ENCODE measurements around the gene DPYSL4.

The DPYSL4 gene

DNA sequence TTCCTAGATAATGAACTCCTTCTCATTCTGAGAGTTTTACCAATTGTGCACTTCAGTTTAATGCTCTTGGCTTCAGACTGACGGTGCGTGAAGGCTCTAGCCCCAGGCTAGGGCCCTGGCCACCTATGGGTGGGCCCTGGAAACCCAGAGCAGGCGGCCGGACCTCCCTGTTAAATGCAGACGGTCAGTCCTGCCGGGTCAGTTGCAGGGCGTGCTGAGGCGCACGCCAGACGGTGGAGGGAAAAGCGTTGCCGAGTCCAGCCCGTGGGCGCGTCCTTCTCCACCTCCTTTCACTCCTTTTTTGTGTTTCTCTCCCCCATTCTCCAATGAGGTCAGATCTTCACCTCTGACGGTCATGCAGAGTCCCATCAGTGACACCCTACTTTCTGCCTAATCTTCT lies 2.3 kb downstream of the DPYSL4 start:
- peaks cover 19% of the 10 kb centered on the region for H3K4me1 ChIP-seq (ENCODE audit: control insufficient read depth, insufficient read depth, low read length)
- H3K27me3 ChIP-seq (ENCODE audit: control insufficient read depth, insufficient read depth, low read length) = peaks cover 50% of the 10 kb centered on the region
- H3K9ac ChIP-seq (ENCODE audit: low read length) = no peak overlapping the region
- no peak overlapping the region for H3K4me3 ChIP-seq (ENCODE audit: low read length)
- no peaks in the 10 kb centered on the region for H3K36me3 ChIP-seq (ENCODE audit: control insufficient read depth, insufficient read depth, low read length)
- no peaks in the 10 kb centered on the region for H3K9me3 ChIP-seq (ENCODE audit: control insufficient read depth, low read length)

DNA sequence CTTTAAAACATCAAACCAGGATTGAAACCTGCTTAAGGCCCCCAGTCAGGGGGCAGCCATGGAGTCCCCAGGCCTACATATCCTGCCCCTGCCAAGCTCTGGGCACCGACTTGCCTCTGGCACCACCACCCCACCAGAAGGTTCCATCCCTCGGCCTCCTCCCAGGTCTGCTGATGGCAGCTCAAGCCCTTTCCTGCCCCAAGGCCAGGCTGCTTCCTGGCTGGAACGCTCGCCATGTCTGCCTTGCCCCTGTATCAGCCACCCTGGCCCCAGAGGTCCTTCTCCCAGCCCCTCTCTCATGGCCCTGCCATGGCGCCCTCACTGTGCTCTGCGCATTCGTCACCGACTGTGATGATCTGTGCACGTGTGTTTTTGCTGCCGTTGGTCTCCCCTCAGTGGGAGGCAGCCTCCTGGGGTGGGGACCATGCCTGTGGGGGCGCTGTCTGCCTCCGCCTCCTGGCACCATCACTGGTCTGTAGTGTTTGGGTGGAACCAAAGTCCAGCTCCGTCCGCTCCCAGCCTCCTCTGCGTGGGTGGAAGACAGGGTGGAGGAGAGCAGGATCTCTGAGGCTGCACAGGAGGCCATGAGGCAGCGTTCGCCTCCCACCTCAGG lies 3.2 kb downstream of the DPYSL4 start:
- H3K4me1 ChIP-seq (ENCODE audit: control insufficient read depth, insufficient read depth, low read length) = peaks cover 19% of the 10 kb centered on the region
- H3K27me3 ChIP-seq (ENCODE audit: control insufficient read depth, insufficient read depth, low read length) = peaks cover 47% of the 10 kb centered on the region
- H3K36me3 ChIP-seq (ENCODE audit: control insufficient read depth, insufficient read depth, low read length) = no peaks in the 10 kb centered on the region
- no peak overlapping the region for H3K4me3 ChIP-seq (ENCODE audit: low read length)
- no peak overlapping the region for H3K9ac ChIP-seq (ENCODE audit: low read length)
- no peaks in the 10 kb centered on the region for H3K9me3 ChIP-seq (ENCODE audit: control insufficient read depth, low read length)

DNA sequence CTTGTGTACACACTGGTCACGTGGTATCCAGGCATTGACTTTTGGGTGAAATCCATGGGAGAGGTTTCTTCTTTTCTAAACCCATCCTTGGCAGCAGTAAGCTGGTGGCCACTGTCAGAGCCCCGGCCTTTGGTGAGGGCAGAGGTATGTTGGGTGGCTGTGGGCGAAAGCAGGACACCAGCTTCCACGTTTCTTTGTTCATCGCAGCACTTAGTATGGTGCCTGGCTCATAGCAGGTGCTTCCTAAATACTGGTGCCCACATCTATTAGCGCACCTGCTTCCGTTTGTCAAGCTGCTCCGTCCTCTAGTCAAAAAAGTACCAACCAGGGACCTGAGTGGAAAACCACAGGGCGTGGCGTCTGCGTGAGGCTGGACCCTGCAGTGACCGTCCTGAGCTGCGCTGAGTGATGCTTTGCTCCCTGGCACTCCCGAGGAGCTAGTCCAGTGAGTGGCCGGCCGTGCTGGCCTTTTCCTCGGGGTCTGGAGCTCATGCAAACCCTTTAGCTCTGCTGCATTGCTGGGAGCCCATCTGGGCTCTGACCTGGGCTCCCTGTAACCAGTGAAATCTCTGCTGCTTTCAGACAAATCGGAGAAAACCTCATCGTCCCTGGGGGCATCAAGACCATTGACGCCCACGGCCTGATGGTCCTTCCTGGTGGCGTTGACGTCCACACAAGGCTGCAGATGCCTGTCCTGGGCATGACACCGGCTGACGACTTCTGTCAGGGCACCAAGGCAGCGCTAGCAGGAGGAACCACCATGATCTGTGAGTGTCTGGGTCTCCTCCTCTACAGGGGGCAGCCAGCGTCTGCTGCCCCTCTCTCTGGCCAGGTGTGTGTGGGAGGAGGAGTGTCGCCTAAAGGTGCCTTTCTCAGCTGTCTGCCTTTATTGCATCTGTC lies 5.6 kb downstream of the DPYSL4 start:
- Histone ChIP-seq H3K4me1 (ENCODE audit: control insufficient read depth, insufficient read depth, low read length) (peaks cover 7% of the 10 kb centered on the region), H3K4me3 (ENCODE audit: low read length) (no peak overlapping the region), H3K27me3 (ENCODE audit: control insufficient read depth, insufficient read depth, low read length) (peaks cover 26% of the 10 kb centered on the region), H3K9ac (ENCODE audit: low read length) (no peak overlapping the region), H3K9me3 (ENCODE audit: control insufficient read depth, low read length) (no peaks in the 10 kb centered on the region), H3K36me3 (ENCODE audit: control insufficient read depth, insufficient read depth, low read length) (no peaks in the 10 kb centered on the region)

DNA sequence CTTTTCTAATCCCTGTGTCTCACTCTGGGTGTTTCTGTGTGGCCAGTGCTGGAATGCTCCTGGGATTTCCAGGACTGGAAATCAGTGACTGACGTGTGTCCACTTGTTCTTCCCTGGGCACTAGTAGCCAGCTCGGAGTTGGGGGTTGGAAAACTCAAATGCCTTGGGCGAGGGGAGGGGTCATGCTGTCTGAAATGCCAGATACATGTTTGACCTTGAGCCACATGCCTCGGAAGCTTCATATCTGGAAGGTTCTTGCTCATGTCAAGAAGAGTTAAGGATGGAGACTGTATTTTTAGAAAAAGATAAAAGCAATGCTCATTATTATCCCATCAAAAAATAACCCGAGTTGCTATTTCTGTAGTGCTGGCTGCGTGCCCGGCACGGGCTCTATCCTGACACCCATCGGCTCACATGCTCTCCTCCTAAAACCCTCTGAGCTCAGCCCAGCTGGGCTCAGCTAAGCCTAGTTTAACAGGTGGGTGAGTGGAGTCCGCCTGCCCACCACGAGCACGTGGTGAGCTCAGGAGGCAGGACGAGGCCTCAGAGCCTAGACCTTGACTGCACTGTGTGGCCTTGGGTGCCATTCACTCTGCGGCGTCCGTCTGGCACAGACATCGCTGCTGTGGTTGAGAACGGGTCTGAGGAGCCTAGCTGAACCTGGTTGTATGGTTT lies 6.4 kb downstream of the DPYSL4 start:
- Histone ChIP-seq H3K4me3 (ENCODE audit: low read length) (no peak overlapping the region), H3K9ac (ENCODE audit: low read length) (no peak overlapping the region)

DNA sequence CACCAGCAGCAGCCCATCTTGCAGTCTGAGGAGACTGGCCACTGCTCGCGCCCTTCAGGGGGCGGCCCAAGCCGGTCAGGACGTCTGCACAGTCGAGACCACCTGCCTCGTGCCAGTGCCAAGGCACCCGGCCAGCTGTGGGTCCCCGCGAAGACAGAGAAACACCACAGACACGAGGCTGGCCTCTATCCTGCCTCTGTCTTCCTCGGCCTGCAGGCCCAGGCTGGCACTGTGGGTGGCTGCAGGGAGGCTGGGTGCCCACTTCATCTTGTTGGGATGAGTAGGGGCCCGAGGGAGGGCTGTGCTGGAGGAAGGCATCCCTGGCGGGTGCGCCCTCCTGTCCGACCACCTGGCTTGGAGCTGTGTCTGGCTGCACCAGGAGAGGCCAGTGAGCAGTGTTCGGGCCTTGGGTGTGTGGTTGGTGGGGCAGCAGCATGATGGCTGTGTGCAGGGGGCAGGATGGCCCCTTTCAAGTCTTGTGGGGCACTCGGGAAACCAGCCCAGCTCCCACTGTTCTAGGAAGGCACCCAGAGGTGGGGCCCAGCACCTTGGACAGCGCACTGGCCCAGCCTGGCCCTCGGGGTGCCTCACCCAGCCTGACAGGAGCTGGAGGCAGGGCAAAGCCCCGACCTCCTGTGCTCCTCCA lies 7.3 kb downstream of the DPYSL4 start:
- no peak overlapping the region for H3K9ac ChIP-seq (ENCODE audit: low read length)
- H3K36me3 ChIP-seq (ENCODE audit: control insufficient read depth, insufficient read depth, low read length) = no peaks in the 10 kb centered on the region
- no peaks in the 10 kb centered on the region for H3K9me3 ChIP-seq (ENCODE audit: control insufficient read depth, low read length)
- H3K4me3 ChIP-seq (ENCODE audit: low read length) = no peak overlapping the region
- no peaks in the 10 kb centered on the region for H3K4me1 ChIP-seq (ENCODE audit: control insufficient read depth, insufficient read depth, low read length)
- H3K27me3 ChIP-seq (ENCODE audit: control insufficient read depth, insufficient read depth, low read length) = peaks cover 9% of the 10 kb centered on the region

More for the DNA sequence above, 6.4 kb downstream of the DPYSL4 start:
- Histone ChIP-seq H3K36me3 (ENCODE audit: control insufficient read depth, insufficient read depth, low read length) (no peaks in the 10 kb centered on the region), H3K4me1 (ENCODE audit: control insufficient read depth, insufficient read depth, low read length) (no peaks in the 10 kb centered on the region), H3K27me3 (ENCODE audit: control insufficient read depth, insufficient read depth, low read length) (peaks cover 18% of the 10 kb centered on the region), H3K9me3 (ENCODE audit: control insufficient read depth, low read length) (no peaks in the 10 kb centered on the region)

DNA sequence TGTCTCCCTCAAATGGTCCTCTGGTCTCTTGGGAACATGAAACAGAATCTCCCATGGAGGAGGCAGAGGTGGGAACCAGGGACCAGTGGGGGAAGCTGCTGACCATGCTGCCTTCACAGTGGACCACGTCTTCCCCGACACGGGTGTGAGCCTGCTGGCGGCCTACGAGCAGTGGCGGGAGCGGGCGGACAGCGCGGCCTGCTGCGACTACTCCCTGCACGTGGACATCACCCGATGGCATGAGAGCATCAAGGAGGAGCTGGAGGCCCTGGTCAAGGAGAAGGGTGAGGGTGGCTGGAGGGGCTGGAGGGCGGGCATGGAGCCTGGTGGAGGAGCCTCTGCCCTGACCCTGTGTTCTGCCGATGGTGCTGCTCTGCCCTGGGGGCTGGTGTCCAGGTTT lies 8.0 kb downstream of the DPYSL4 start:
- Histone ChIP-seq H3K4me1 (ENCODE audit: control insufficient read depth, insufficient read depth, low read length) (no peaks in the 10 kb centered on the region), H3K36me3 (ENCODE audit: control insufficient read depth, insufficient read depth, low read length) (no peaks in the 10 kb centered on the region), H3K9me3 (ENCODE audit: control insufficient read depth, low read length) (no peaks in the 10 kb centered on the region), H3K27me3 (ENCODE audit: control insufficient read depth, insufficient read depth, low read length) (peaks cover 2% of the 10 kb centered on the region), H3K9ac (ENCODE audit: low read length) (no peak overlapping the region), H3K4me3 (ENCODE audit: low read length) (no peak overlapping the region)

DNA sequence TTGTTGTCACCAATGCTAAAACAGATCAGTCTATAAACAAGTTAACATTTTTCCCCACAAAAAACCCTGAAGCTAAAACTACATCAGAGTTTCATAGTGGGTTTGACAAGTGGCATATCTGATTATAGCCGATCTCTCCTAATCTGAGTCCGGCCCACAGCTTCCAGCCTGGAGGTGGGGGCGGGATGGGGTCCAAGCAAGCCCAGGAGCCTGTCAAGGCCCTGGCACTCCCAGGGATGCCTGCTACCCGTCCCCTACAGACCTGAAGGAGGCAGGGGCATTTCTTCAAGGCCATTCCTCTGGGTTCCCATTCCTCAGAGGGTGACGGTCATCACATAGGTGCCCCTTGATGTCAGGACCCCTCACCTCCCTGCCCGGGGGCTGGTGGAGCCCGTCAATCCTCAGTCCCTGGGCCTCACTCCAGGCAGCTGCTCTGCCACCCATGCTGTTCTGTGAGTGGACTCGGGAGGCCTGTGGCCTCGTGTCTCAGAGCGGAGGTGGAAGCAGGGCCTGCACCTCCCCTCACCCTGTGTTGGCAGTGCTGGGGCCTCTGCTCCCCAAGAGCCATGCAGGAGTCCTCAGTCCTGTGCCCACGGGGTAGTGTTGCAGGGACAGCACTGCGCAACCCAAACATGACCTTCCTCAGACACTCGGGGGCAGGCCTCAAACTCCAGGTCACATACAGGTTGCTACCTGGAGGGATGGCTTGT lies 8.8 kb downstream of the DPYSL4 start:
- no peaks in the 10 kb centered on the region for H3K36me3 ChIP-seq (ENCODE audit: control insufficient read depth, insufficient read depth, low read length)
- no peaks in the 10 kb centered on the region for H3K9me3 ChIP-seq (ENCODE audit: control insufficient read depth, low read length)
- H3K4me1 ChIP-seq (ENCODE audit: control insufficient read depth, insufficient read depth, low read length) = no peaks in the 10 kb centered on the region
- no peak overlapping the region for H3K4me3 ChIP-seq (ENCODE audit: low read length)
- H3K9ac ChIP-seq (ENCODE audit: low read length) = no peak overlapping the region
- no peaks in the 10 kb centered on the region for H3K27me3 ChIP-seq (ENCODE audit: control insufficient read depth, insufficient read depth, low read length)

DNA sequence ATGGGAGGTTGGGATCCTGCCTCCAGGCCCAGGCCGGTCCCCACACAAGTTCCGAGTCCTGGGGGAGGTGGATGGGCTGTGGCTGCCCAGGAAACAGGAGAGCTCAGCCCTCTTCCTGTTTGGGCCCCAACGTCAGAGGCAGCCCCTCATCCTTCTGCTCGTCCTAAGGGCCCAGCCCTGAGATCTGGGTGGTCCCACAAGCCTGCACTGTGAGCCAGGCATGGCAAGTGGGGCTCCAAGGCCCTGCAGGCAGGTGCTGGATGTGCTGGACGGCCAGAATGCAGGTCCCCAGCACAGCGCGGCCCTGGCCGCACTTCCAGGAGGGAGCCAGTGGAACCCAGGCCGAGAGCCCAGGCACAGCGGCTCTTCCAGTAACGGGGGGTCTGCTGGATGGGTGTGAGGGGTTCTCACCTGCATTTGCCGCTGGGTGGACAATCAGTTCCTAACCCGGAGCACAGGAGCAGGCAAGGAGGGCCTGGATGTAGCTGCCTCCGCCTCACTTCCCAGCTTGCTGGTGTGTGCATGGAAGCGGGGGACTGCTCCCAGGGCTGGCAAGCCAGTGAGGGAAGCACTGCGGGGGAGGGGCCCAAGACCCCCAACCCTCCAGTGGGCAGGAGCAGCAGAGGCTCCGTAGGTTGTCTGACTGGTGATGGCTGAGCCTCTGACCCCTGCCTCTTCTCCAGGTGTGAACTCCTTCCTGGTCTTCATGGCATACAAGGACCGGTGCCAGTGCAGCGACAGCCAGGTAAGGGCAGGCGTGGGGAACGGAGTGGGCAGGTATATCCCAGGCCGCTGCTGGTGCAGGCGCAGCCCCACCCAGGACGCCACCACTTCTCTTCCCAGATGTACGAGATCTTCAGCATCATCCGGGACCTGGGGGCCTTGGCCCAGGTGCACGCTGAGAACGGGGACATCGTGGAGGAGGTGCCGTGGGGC lies 9.7 kb downstream of the DPYSL4 start:
- H3K36me3 ChIP-seq (ENCODE audit: control insufficient read depth, insufficient read depth, low read length) = no peaks in the 10 kb centered on the region
- H3K9ac ChIP-seq (ENCODE audit: low read length) = no peak overlapping the region

DNA sequence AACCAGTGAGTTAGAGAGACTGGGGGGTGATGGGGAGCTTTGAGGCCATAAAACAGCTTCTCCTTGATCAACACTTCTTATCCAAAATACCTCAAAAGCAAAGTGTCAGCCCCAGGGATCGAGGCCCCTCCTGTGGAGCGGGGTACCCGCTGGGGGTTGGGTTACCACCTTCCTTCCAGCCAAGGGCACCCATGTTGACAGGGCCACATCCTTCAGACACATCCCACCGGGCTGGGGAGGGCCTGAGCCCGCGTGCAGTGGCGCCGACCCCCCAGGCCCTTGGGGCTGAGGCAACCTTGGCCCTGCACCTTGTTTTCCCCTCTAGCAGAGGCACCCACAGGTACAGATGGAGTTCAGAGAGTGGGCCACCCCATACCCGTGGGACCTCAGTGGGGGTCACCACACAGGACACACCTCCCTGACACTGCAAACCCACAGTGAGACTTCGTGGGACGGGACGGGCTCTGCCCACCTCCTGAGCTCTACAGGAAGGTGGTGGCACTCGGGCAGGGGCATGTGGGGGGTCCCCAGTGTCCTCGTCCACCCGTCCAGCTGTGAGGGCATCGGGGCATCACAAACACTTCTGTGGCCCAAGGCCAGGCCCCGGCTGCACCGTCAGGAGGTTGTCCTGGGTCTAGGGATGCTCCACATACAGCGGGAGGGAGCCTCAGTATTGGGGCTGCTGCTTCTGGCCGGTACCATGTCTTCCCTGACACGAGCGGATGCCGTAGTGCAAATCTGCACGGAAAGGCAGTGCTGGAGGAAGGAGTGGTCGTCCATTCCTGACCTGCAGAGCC lies 10.7 kb downstream of the DPYSL4 start:
- Histone ChIP-seq H3K4me3 (ENCODE audit: low read length) (no peak overlapping the region), H3K36me3 (ENCODE audit: control insufficient read depth, insufficient read depth, low read length) (no peaks in the 10 kb centered on the region), H3K27me3 (ENCODE audit: control insufficient read depth, insufficient read depth, low read length) (no peaks in the 10 kb centered on the region), H3K9me3 (ENCODE audit: control insufficient read depth, low read length) (no peaks in the 10 kb centered on the region), H3K9ac (ENCODE audit: low read length) (no peak overlapping the region), H3K4me1 (ENCODE audit: control insufficient read depth, insufficient read depth, low read length) (no peaks in the 10 kb centered on the region)

More for the DNA sequence above, 9.7 kb downstream of the DPYSL4 start:
- Histone ChIP-seq H3K4me3 (ENCODE audit: low read length) (no peak overlapping the region), H3K27me3 (ENCODE audit: control insufficient read depth, insufficient read depth, low read length) (no peaks in the 10 kb centered on the region), H3K9me3 (ENCODE audit: control insufficient read depth, low read length) (no peaks in the 10 kb centered on the region), H3K4me1 (ENCODE audit: control insufficient read depth, insufficient read depth, low read length) (no peaks in the 10 kb centered on the region)

DNA sequence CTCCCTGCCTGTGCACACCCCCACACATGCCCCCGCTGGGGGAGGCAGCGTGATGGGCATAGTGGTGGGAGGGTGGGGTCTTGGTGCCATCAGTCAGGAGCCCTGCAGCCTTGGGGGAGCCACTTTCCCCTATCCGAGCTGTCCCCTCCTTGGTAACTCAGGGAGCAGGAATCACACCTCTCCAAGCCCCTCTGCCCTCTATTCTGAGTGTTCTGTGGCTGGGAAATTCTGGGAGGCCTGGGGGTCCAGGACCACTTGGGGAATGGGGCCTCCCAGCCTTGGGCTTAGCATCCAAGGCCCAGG lies 11.3 kb downstream of the DPYSL4 start:
- H3K9me3 ChIP-seq (ENCODE audit: control insufficient read depth, low read length) = no peaks in the 10 kb centered on the region
- no peak overlapping the region for H3K4me3 ChIP-seq (ENCODE audit: low read length)
- H3K4me1 ChIP-seq (ENCODE audit: control insufficient read depth, insufficient read depth, low read length) = no peaks in the 10 kb centered on the region
- no peaks in the 10 kb centered on the region for H3K27me3 ChIP-seq (ENCODE audit: control insufficient read depth, insufficient read depth, low read length)
- no peak overlapping the region for H3K9ac ChIP-seq (ENCODE audit: low read length)
- H3K36me3 ChIP-seq (ENCODE audit: control insufficient read depth, insufficient read depth, low read length) = no peaks in the 10 kb centered on the region
